ENCODE data around the gene SCUBE1.

The SCUBE1 gene

DNA sequence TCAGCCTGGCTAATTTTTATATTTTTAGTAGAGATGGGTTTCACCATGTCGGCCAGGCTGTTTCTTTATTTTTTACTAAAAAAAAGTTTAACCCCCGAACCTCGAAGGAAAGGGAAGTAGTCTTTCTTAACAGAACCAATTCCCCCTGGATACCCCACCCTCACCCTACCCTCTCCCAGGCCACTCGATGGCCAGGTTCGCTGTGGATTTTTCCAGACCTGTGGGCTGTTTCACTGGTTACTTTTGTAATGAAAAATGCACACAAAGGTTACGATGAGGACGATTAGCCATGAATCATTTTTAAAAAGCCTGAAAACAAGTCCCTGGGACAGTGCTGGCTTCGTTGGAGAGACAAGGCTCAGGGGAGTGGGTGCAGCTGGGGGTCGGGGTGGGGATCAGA lies 189.3 kb downstream of the SCUBE1 start:
- ATAC-seq = no peak
- TF ChIP-seq ZC3H10 (CRISPR knock-in tag; IDR thresholded peaks at IDR 0.05) = no peak
- TF ChIP-seq CREB5 (CRISPR knock-in tag; IDR thresholded peaks at IDR 0.05; ENCODE audit: low read depth) = no peak
- no peak for TF ChIP-seq CSRNP3 (CRISPR knock-in tag; IDR thresholded peaks at IDR 0.05)
- TF ChIP-seq SNAI2 (CRISPR knock-in tag; IDR thresholded peaks at IDR 0.05) = no peak
- no peak for TF ChIP-seq ISL1 (CRISPR knock-in tag; IDR thresholded peaks at IDR 0.05)
- TF ChIP-seq ZNF8 (CRISPR knock-in tag; IDR thresholded peaks at IDR 0.05) = no peak
- TF ChIP-seq, protein P1, sequence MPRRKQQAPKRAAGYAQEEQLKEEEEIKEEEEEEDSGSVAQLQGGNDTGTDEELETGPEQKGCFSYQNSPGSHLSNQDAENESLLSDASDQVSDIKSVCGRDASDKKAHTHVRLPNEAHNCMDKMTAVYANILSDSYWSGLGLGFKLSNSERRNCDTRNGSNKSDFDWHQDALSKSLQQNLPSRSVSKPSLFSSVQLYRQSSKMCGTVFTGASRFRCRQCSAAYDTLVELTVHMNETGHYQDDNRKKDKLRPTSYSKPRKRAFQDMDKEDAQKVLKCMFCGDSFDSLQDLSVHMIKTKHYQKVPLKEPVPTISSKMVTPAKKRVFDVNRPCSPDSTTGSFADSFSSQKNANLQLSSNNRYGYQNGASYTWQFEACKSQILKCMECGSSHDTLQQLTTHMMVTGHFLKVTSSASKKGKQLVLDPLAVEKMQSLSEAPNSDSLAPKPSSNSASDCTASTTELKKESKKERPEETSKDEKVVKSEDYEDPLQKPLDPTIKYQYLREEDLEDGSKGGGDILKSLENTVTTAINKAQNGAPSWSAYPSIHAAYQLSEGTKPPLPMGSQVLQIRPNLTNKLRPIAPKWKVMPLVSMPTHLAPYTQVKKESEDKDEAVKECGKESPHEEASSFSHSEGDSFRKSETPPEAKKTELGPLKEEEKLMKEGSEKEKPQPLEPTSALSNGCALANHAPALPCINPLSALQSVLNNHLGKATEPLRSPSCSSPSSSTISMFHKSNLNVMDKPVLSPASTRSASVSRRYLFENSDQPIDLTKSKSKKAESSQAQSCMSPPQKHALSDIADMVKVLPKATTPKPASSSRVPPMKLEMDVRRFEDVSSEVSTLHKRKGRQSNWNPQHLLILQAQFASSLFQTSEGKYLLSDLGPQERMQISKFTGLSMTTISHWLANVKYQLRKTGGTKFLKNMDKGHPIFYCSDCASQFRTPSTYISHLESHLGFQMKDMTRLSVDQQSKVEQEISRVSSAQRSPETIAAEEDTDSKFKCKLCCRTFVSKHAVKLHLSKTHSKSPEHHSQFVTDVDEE (CRISPR knock-in tag; IDR thresholded peaks at IDR 0.05) = no peak
- no peak for TF ChIP-seq ARNTL (CRISPR knock-in tag; IDR thresholded peaks at IDR 0.05; ENCODE audit: borderline replicate concordance, low read depth)
- TF ChIP-seq TOX (CRISPR knock-in tag; IDR thresholded peaks at IDR 0.05; ENCODE audit: borderline replicate concordance) = no peak
- TF ChIP-seq, protein P2, sequence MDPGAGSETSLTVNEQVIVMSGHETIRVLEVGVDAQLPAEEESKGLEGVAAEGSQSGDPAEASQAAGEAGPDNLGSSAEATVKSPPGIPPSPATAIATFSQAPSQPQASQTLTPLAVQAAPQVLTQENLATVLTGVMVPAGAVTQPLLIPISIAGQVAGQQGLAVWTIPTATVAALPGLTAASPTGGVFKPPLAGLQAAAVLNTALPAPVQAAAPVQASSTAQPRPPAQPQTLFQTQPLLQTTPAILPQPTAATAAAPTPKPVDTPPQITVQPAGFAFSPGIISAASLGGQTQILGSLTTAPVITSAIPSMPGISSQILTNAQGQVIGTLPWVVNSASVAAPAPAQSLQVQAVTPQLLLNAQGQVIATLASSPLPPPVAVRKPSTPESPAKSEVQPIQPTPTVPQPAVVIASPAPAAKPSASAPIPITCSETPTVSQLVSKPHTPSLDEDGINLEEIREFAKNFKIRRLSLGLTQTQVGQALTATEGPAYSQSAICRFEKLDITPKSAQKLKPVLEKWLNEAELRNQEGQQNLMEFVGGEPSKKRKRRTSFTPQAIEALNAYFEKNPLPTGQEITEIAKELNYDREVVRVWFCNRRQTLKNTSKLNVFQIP (CRISPR knock-in tag; IDR thresholded peaks at IDR 0.05; ENCODE audit: borderline replicate concordance, low read depth) = no peak
- TF ChIP-seq PPARA (CRISPR knock-in tag; IDR thresholded peaks at IDR 0.05; ENCODE audit: borderline replicate concordance) = no peak
- TF ChIP-seq GLIS3 (CRISPR knock-in tag; IDR thresholded peaks at IDR 0.05) = no peak
- TF ChIP-seq TCF4 (CRISPR knock-in tag; IDR thresholded peaks at IDR 0.05; ENCODE audit: borderline replicate concordance) = no peak
- no peak for TF ChIP-seq ESRRG (CRISPR knock-in tag; IDR thresholded peaks at IDR 0.05)
- TF ChIP-seq ZNF70 (CRISPR knock-in tag; IDR thresholded peaks at IDR 0.05) = no peak

- TF ChIP-seq, protein P1 (CRISPR knock-in tag; IDR thresholded peaks at IDR 0.05) = no peak
- TF ChIP-seq ZNF70 (CRISPR knock-in tag; IDR thresholded peaks at IDR 0.05) (no peak), RARB (CRISPR knock-in tag; IDR thresholded peaks at IDR 0.05) (no peak), BACH2 (CRISPR knock-in tag; IDR thresholded peaks at IDR 0.05; ENCODE audit: borderline replicate concordance) (no peak), OSR1 (CRISPR knock-in tag; IDR thresholded peaks at IDR 0.05) (no peak), ZNF8 (CRISPR knock-in tag; IDR thresholded peaks at IDR 0.05) (no peak), TOX (CRISPR knock-in tag; IDR thresholded peaks at IDR 0.05; ENCODE audit: borderline replicate concordance) (no peak), CSDC2 (CRISPR knock-in tag; IDR thresholded peaks at IDR 0.05) (no peak), TCF4 (CRISPR knock-in tag; IDR thresholded peaks at IDR 0.05; ENCODE audit: borderline replicate concordance) (no peak), ZNF565 (CRISPR knock-in tag; conservative IDR thresholded peaks at IDR 0.05; ENCODE audit: low read depth) (no peak), ZFP30 (CRISPR knock-in tag; IDR thresholded peaks at IDR 0.05) (no peak), ISL1 (CRISPR knock-in tag; IDR thresholded peaks at IDR 0.05) (no peak), CSRNP3 (CRISPR knock-in tag; IDR thresholded peaks at IDR 0.05) (no peak), ARNTL (CRISPR knock-in tag; IDR thresholded peaks at IDR 0.05; ENCODE audit: borderline replicate concordance, low read depth) (no peak)
- TF ChIP-seq, protein P2 (CRISPR knock-in tag; IDR thresholded peaks at IDR 0.05; ENCODE audit: borderline replicate concordance, low read depth) = no peak
- TF ChIP-seq, protein P3, sequence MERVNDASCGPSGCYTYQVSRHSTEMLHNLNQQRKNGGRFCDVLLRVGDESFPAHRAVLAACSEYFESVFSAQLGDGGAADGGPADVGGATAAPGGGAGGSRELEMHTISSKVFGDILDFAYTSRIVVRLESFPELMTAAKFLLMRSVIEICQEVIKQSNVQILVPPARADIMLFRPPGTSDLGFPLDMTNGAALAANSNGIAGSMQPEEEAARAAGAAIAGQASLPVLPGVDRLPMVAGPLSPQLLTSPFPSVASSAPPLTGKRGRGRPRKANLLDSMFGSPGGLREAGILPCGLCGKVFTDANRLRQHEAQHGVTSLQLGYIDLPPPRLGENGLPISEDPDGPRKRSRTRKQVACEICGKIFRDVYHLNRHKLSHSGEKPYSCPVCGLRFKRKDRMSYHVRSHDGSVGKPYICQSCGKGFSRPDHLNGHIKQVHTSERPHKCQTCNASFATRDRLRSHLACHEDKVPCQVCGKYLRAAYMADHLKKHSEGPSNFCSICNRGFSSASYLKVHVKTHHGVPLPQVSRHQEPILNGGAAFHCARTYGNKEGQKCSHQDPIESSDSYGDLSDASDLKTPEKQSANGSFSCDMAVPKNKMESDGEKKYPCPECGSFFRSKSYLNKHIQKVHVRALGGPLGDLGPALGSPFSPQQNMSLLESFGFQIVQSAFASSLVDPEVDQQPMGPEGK (CRISPR knock-in tag; IDR thresholded peaks at IDR 0.05; ENCODE audit: borderline replicate concordance) = no peak
- peak; percentile 89 for ATAC-seq
These were observed 190.7 kb downstream of the SCUBE1 start for GRCh38 chr22:43152357-43153071.

Measured in SK-N-SH treated with all-trans-retinoic acid at 6 μM for 48 hours (cell line).